Stimulated activated CD4-positive, alpha-beta T cell treated with anti-CD3 and anti-CD28 coated beads, Interleukin-4, amount 100 ng/mL, for 48 hours (primary cell): ENCODE measurements around the gene CEP295NL.
"Not testable (repeated sequence)": the region's sequence is repeated elsewhere in the genome, so short reads cannot be mapped to it uniquely, and the experiment has no call there.

Source experiments
- DNase-seq, 2 donors: peaks; one replicate each; pipeline ENCODE4 v3.0.0-alpha.2; 2020; ENCODE audit warnings: low read depth in 2 of 2

The CEP295NL gene

GRCh38 chr17:78888941-78889518, 14.0 kb downstream of the CEP295NL start:
- DNase-seq, result no peak

DNA sequence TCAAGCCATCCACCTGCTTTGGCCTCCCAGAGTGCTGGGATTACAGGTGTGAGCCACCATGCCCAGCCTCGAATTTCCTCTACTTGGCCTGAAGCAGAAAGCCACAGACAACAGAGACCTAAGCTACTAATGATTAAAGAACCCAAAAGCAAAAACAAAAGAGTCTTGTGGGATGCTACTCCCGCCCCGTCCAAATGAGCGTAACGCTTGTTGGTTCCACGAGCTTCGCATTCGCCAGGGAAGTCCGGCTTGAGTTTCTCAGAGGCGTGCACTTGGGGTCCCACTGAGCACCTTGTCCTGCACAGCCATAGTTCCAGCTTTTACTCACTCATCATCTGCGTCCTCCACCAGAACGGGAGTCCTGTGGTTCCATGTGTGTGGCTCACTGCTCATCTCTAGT, 16.0 kb downstream of the CEP295NL start:
- no peak for DNase-seq

GRCh38 chr17:78885956-78886355, 17.0 kb downstream of the CEP295NL start:
- no peak for DNase-seq

DNA sequence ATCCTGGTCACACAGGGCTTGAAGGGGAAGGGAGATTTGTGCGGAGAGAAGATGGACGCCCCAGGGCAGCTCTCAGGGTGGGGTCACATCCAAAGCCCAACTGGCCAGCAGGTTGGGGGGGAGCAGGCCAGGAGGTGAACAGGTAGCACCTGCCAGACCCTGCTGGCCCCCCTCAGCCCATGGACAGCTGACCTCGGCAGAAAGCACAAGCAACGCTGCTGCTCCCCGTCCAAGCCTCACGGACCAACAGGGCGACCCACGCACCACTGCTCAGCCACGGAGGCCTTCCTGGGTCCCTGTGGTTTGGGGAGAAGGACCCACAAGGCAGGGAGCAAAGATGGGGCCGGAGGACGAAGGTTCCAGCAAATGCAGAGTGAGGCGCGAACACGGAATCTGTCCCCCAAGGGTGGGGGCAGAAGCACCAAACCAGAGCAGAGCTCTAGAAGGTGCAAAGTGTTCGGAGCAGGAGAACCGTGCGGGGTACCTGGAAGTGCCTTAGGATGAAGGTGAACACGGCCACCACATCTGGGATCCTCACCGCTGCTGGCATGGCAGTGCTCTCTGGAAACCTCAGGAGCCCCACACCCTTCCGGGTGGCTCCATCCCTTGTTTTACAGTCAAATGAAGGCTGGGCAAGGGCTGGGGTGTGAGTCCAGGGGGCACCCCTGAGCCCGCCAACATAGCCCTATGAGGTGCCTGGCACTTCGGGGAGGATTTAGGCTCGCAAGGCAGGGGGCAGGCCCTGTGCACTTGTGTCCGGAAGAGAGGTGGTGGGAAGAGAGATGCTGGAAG, 17.9 kb downstream of the CEP295NL start:
- DNase-seq, result no peak

GRCh38 chr17:78884148-78884825, 18.7 kb downstream of the CEP295NL start:
- DNase-seq, result no peak

GRCh38 chr17:78883533-78884131, 19.4 kb downstream of the CEP295NL start:
- DNase-seq, result no peak

- DNase-seq, result no peak
Measured at GRCh38 chr17:78883089-78883532, 19.9 kb downstream of the CEP295NL start.

DNA sequence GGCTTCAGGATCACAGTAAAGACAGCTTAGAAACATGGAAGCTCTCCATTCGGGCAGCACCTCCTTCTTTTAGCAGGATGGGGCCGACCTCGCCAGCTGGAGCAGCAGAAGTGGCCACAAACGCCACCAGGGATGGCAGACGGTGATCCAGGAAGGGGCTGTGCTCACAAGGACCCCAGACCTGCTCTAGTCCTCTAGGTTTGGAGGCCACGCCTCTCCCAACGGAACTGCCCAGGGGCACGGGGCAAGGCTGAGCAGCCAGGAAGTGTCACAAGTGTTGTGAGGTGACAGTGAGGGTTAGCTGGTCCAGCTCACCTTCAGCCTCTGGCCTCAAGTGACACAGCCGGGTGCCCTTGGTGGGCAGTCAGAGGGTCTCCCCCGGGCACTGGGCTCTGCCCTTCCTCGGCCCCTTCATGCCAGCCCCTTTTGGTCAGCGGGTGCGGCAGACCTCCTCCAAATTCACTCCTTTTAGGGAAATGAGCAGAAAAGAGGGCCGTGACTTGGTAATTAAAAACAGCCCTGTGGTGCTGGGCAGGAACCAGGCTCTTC, 20.4 kb downstream of the CEP295NL start:
- no peak for DNase-seq

DNA sequence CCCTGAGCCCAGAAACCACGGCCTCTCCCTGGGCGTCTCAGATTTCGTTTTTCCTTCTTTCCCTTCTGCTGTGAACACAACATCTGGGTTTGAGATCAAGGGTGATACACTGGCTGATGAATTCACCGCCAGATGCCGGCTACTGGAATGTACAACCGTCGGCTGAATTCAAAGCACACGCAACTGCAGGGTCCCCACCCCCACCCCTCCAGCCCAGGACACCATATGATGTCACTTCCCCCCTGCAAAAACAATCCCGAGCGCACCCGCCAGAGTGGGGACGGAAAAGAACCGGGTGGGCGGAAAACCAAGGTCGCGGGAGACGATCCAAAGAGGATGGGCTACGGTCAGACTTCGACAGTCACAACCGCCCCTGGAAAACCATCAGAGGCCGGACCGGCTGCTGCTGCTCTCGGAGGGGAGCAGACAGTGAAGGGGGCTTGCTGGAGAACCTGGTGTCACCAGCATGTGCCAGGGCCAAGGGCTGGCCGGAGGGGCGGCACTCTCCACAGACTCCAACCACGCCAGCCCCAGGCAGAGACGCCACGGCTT, 23.3 kb downstream of the CEP295NL start:
- no peak for DNase-seq

DNA sequence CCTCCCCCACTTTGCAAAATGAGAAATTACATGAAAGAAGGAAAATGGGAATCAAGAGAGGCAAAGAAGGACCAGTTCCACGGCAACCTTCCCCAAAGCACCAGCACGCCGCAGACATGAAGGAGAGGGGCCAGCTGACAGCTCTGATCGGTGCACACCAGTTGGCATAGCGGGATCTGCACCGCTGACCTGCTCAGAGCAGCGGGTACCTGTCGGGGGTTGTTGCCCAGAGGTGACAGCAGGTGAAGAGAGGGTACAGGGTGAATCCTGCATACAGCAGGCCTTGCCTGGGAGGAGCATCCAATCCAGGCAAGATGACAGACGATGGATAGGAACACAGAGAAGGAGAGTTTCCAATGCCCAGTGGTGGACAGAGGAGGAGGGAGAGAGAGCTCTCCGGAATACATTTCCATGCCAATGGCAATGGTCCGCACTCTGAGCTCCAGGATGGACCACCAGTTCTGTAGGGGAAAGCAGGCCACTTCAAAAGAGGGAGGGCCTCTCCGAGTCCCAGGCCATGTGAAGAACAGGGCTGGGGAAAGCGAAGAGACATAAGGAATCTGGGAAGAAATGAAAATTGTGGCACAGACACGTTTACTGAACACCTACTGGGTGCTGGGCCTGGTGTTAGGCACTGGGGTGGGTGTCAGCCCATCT, 24.0 kb downstream of the CEP295NL start:
- DNase-seq, result no peak

DNA sequence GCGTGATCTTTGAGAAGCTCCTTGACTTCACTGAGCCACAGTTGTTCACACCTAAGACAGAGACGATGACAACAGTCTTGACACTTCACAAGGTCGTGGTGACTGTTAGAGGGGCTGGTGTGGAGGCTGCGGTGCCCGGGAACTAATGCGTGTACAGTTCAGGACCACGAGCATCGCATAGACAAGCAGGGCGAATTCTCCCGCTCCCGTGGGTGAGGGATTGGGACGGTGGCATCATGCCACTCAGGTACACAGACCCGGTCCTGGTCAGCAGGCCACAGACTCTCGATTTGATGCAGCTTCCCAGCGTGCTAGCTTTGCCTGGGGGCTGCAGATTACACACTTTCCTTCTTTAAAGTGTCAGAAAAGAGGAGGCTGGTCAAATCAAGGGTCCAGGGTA, 24.7 kb downstream of the CEP295NL start:
- no peak for DNase-seq

- not testable (repeated sequence) for DNase-seq
Measured at GRCh38 chr17:78876954-78877517, 26.0 kb downstream of the CEP295NL start.

GRCh38 chr17:78876094-78876597, 26.9 kb downstream of the CEP295NL start:
- no peak for DNase-seq

DNA sequence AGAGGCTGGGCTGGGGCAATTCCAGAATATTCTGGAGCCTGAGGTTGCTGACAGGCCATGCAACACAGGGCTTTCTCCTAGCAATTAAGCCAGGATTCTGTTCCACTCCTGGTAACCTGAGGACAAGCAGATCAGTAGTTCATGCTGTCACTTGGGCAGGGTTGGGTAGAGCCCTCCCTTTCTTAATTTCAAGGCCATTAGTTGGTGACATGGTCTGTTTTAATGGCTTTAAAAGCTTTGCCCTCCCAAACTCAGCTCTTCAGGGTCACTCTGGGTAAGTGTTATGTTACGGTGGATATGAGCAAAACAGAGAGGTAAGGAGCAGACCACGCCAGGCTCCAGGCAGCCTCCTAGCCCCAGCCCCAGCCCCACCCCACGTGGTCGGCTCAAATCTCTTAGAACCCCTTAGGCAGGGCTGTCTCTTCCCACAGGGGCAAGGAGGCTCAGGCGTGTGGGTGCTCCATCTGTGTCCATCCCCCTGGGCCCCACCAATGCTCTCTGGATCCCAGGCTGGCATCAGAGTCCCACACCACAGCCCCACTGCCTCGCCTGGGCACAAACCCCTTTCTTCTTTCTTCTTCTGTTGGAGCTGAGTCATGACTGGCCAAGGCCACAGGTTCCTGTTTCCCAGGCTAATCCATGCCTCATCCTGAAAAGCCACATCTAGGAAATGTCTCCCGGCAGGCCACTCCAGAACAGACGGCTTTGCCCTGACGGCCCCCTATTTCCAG, 27.5 kb downstream of the CEP295NL start:
- no peak for DNase-seq

DNA sequence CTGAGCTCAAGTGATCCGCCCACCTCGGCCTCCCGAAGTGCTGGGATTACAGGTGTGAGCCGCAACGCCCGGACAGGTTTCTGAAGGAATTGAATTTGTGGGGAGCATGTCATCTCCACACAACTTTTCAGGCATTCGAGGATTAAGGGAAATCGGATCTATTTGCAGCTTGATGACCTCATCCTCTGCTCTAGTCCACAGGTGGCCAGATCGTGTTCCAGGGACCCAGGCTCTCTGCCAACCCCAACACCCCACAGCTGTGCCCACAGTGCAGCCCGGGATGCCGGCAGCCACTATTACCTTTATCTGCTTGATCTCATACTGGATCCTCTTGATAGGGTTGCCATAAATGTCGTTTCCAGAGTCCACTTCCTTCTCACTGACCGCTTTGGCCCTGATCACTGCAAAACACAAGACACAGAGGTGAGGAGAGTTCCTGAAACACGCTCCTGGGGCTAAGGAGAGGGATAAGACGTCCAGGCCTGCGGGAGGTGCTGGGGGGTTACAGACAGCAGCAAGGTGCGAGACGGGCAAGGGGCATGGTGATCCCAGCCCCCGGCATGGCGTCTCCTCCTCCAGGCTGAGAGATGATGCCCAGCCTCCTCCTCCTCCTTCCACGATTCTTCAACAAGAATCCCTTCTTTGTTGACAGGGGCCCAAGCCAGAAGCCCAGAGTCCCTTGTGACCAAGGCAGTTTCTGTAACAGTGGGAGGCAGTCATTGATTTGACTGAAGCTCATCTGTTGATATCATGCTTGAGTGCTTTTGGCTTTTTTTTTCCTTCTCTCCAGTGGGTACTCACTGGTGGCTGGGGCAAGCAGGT, 29.3 kb downstream of the CEP295NL start:
- no peak for DNase-seq

- no peak for DNase-seq
Measured at GRCh38 chr17:78872486-78872885, 30.5 kb downstream of the CEP295NL start.

- DNase-seq, result no peak
Measured at GRCh38 chr17:78870621-78871020, 32.4 kb downstream of the CEP295NL start.

DNA sequence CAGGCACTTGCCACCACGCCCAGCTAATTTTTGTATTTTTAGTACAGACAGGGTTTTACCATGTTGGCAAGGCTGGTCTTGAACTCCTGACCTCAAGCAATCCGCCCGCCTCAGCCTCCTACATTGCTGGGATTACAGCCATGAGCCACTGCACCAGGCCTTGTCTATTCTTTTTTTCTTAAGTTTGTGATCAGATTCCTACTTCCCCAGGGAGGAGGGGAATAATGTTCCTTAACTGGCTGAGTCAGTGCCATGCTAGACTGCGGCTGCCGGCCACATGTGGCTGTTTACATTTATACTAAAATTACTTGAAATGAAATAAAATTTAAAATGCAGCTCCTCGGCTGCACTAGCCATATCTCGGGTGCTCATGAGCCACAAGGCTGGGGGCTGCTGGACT, 34.6 kb downstream of the CEP295NL start:
- DNase-seq, result no peak

- DNase-seq, result not testable (repeated sequence)
Measured at GRCh38 chr17:78867046-78867445, 36.0 kb downstream of the CEP295NL start.
